GM18499 (cell line): ENCODE results near the gene KRTAP5-9.
"Not testable (repeated sequence)": the region's sequence is repeated elsewhere in the genome, so short reads cannot be mapped to it uniquely, and the experiment has no call there.

Experiments
- ATAC-seq: cut with Tn5 transposase; IDR thresholded peaks from one replicate; pipeline ENCODE4 v1.9.1; 2021; ENCODE audit warnings: moderate number of reproducible peaks; ENCODE audit not compliant: insufficient read depth, unreplicated experiment

KRTAP5-9 gene

DNA sequence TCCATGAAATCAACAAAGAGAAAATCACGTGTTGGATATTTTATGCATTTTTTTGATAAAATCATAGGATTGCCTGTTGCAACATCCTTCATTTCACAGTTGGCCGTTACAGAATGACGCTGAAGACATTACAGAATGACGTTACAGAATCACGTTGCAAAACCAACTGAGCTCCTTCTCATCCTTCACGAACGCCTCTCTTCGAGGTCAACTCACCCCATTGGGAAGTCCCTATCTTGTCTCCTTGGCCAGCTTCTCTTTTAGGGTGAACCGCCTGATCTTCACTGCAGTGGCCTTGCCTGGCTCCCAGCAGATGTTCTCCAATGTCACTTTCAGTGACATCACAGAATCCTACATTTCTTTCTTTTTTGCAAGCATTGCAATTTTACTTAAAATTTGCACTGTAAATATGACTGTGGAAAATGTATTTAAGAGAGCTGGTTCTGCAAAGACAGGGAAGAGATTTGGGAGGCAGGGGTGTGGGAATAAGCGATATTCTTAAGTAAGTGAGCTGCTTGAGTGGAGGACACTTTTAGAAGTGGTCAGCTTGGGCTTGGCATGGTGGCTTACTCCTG lies 16.1 kb upstream of the KRTAP5-9 start:
- no peak for ATAC-seq

DNA sequence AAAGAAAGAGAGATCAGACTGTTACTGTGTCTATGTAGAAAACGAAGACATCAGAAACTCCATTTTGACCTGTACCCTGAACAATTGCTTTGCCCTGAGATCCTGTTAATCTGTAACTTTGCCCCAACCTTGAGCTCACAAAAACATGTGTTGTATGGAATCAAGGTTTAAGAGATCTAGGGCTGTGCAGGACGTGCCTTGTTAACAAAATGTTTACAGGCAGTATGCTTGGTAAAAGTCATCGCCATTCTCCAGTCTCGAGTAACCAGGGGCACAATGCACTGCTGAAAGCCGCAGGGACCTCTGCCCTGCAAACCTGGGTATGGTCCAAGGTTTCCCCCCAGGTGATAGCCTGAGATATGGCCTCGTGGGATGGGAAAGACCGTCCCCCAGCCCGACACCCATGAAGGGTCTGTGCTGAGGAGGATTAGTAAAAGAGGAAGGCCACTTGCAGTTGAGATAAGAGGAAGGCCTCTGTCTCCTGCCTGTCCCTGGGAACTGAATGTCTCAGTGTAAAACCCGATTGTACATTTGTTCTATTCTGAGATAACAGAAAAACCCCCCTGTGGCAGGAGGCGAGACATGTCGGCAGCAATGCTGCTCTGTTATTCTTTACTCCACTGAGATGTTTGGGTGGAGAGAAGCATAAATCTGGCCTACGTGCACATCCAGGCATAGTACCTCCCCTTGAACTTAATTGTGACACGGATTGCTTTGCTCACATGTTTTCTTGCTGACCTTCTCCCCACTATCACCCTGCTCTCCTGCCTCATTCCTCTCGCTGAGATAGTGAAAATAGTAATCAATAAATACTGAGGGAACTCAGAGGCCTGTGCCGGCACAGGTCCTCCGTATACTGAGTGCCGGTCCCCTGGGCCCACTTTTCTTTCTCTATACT lies 13.3 kb upstream of the KRTAP5-9 start:
- not testable (repeated sequence) for ATAC-seq

DNA sequence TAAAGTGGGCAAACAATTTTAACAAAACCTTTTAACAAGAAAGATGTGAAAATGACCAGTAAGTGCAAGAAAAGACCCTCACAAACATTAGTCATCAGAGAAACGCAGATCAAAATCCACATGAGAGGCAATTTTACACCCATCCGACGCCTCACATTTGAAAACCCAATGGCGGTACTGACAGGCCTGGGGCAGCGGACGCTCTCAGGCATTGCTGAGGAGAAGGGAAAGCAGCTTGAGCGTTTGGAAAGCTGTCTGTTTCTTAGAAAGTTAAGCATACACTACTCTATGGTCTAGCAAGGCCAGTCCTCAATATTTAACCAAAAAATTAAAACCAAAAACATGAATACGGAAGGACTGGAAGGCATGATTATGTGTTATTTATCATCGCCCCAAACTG lies 12.4 kb upstream of the KRTAP5-9 start:
- no peak for ATAC-seq

DNA sequence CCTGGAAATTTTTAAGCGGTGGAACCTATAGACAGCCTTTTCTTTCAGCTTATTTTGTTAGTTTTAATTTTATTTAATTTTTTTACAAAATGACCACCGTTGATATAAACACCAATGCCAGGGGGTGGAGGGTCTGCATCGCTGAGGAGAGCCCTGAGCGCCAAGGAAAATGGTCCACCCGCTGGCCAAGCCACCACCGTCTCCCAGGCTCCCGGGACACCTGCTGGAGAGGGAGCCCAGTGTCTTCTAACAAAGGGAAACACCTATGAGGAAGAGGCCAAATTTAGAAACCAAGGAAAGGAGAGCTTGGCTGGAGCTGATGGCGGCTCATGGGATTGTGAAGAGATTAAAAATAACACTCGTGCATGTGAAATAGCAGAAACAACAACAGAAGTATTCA lies 10.7 kb upstream of the KRTAP5-9 start:
- ATAC-seq, result no peak

DNA sequence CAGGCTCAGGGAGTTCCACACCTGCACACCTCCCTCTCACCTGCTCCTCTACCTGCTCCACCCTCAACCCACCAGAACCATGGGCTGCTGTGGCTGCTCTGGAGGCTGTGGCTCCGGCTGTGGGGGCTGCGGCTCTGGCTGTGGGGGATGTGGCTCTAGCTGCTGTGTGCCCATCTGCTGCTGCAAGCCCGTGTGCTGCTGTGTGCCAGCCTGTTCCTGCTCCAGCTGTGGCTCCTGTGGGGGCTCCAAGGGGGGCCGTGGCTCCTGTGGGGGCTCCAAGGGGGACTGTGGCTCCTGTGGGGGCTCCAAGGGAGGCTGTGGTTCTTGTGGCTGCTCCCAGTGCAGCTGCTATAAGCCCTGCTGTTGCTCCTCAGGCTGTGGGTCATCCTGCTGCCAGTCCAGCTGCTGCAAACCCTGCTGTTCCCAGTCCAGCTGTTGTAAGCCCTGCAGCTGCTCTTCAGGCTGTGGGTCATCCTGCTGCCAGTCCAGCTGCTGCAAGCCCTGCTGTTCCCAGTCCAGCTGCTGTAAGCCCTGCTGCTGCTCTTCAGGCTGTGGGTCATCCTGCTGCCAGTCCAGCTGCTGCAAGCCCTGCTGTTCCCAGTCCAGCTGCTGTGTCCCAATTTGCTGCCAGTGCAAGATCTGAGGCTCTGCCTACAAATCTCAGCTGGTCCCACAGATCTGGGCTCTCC lies 10.1 kb upstream of the KRTAP5-9 start, which contains the start of gene KRTAP5-8:
TSS of gene KRTAP5-8 (plus strand) at position 49 of the 689 bp plus-strand sequence. CDS start at position 80, 31 bp downstream.
- ATAC-seq, result not testable (repeated sequence)

DNA sequence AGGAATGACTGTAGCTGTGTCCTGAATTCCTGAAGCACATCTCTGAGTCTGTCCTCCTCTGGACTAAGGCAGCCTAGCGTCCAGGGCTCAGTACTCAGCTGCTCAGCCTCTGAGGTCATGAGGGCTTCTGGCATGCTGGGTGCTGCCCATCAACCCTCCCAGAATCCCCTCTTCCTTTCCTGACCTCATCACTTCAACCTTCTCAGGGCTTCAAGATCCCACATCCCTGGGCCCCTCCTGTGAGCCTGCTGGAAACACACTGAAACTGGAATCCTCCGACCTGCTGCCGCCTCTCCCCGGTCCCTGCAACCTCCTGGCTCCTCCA lies 9.6 kb upstream of the KRTAP5-9 start:
- ATAC-seq, result no peak

DNA sequence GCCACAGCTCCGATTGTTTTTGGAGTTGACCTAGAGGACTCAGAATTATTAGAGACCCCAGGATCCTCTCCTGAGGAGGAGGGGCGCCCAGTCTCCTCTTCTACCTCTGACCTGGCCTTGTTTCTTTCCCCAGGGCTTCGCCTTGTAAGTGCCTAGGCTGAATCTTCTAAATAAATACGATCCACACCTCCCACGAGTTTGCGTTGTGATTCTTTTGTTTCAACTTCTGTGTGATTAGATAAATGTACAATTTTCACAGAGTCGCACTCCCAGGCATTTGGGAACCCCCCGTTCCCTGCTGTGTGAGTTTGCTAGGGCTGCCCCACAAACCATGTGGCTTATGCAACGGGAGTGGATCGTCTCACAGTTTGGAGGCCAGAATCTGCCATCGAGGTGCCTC lies 9.2 kb upstream of the KRTAP5-9 start:
- ATAC-seq, result no peak

DNA sequence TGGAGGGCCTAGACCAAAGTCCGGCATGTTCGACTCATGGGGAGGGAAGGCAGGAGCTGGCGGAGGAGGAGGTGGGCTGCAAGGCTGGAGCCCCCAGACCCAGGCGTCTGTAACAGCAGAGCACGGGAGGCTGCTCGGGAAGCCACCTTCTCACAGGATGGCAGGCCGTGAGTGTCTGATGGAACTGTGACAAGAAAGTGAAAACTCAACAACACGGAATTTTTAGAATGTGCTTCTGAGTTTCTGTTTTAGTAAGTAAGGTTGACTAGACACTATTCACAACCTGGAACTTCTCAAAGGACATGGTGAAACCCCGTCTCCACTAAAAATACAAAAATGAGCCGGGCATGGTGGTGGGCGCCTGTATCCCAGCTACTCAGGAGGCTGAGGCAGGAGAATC lies 8.2 kb upstream of the KRTAP5-9 start:
- not testable (repeated sequence) for ATAC-seq

DNA sequence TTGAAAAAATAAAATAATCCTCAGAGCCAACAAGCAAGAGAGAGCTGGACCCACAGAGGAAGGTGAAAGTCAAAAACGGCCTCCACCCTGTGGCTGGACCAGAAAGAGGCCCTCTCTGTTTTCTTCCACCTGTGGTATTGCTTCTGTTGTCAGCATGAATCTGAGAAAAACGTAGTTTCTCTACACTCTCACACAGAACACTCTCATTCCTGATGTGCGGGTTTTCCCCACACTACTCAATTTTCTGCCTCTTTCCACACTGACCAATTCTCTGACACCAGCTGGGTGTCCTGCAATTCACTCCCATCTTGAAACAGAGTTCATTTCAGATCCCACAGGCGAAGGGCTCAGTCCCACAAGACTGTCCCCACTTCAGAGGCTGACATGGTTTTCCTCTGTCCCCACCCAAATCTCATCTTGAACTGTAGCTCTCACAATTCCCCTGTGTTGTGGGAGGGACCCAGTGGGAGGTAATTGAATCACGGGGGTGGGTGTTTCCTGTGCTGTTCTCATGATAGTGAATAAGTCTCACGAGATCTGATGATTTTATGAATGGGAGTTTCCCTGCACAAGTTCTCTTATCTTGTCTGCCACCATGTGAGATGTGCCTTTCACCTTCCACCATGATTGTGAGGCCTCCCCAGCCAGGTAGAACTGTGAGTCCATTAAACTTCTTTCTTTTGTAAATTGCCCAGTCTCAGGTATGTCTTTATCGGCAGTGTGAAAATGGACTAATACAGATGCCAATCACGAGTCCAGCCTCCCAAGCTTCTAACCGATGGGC lies 7.5 kb upstream of the KRTAP5-9 start:
- ATAC-seq, result not testable (repeated sequence)

DNA sequence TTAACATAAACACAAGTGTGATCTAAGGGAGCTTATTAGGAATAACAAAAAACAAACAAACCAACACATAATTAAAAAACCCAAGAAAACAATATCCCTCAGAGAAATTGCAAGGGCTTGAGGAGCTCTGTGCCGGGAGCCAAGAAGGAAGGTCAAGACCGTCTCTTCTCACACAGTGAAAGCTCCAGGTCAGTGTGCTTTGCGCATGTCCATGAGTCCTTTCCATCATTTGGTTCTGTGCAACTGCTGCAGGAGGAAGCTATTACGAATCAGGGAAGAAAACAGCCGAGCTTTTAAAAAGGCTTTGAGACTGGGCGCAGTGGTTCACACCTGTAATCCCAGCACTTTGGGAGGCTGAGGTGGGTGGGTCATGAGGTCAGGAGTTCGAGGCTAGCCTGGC lies 5.8 kb upstream of the KRTAP5-9 start:
- ATAC-seq, result no peak

DNA sequence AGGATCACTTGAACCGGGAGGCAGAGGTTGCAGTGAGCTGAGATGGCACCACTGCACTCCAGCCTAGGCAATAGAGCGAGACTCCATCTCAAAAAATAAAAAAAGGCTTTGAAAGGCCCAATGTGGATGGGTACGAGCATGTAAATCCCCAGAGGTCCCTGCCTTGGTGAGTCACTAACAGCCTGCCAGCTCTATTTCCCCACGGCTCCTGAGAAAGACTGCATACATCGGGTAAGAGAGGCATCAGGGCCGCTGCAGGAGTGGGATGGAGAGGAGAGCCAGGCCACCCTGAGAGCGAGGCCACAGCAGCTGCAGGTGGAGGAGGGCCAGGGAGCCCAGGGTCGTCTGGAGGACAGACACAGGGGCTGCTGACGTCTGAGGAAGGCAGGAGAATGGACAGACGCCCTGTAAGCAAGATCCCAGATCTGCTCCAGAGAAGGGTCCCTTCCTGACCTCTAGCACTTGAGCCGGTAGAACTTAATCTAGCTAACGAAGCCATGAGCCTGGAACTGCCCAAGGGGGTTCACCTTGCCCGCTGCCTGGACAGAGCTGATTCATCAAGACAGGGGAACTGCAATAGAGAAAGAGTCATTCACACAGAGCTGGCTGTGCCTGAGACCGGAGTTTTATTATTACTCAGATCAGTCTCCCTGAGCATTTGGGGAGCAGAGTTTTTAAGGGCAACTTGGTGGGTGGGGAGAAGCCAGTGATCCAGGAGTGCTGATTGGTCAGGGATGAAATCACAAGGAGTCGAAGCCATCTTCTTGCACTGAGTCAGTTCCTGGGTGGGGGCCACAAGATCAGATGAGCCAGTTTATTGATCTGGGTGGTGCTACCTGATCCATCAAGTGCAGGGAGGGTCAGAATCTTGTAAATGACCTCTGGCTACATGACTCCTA lies 5.1 kb upstream of the KRTAP5-9 start:
- ATAC-seq, result no peak

DNA sequence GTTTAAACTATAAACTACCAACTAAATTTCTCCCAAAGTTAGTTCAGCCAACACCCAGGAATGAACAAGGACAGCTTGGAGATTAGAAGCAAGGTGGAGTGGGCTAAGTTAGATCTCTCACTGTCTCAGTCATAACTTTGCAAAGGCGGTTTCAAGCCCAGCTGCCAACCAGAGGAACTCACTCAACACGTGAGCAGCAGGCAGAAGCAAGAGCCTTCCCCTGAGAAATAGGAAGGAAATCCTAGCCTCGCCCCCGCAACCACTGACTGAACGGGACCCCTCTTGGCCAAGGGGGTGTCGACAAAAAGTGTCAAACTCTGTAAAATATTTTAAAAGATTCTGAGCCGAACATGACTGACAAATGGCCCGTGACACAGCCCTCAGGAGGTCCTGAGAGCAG lies 4.4 kb upstream of the KRTAP5-9 start:
- no peak for ATAC-seq

DNA sequence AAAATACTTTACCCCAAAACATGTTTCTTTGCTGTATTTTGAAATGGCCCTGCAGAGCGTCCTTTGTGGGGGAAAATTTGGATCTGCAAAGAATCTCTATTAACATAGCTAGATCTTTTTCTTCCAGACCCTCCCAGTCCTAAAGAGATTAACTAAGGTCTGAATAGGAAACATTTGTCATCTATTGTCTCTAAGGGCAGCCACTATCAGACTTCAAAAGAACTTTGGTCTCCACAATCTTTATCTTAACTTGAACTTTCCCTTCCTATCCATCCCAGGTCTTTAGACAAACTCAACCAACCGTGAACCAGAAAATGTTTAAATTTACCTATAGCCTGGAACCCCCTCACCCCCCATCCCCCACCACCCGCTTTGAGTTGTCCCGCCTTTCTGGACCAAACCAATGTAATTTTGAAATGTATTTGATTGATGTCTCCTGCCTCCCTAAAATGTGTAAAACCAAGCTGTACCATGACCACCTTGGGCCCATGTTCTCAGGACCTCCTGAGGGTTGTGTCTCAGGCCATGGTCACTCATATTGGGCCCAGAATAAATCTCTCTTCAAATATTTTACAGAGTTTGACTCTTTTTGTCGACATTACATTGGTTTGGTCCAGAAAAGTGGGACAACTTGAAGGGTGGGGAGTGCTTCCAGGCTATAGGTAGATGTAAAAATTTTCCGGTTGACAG lies 3.5 kb upstream of the KRTAP5-9 start:
- no peak for ATAC-seq

DNA sequence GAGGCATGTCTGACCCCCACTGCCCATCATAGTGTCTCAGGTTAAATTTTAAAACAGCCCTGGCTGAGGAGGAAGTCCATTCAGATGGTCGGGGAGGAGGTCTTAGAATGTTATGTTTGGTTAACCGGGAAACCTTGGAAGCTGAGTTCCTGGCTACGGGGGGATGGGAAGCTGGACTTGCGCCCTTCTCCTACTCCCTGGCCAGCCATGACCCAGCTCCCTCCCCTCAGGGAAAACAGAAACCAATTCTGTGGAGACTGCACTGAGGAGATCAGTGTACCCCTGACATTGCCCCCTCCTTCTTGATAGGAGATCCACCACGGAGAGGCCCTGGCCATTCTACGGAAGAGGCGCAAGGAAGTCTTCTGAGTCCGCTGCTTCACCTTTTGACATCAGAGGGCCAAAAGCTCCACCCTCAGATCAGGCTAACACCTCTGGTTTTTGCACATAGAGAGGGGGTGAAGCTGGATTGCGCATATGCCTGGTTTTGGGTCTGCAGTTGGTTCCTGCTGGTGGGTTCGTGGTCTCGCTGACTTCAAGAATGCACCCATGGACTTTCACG lies 2.7 kb upstream of the KRTAP5-9 start:
- ATAC-seq, result no peak

DNA sequence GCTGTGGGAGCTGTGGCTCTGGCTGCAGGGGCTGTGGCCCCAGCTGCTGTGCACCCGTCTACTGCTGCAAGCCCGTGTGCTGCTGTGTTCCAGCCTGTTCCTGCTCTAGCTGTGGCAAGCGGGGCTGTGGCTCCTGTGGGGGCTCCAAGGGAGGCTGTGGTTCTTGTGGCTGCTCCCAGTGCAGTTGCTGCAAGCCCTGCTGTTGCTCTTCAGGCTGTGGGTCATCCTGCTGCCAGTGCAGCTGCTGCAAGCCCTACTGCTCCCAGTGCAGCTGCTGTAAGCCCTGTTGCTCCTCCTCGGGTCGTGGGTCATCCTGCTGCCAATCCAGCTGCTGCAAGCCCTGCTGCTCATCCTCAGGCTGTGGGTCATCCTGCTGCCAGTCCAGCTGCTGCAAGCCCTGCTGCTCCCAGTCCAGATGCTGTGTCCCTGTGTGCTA lies 514 bp downstream of the KRTAP5-9 start:
- ATAC-seq, result no peak

DNA sequence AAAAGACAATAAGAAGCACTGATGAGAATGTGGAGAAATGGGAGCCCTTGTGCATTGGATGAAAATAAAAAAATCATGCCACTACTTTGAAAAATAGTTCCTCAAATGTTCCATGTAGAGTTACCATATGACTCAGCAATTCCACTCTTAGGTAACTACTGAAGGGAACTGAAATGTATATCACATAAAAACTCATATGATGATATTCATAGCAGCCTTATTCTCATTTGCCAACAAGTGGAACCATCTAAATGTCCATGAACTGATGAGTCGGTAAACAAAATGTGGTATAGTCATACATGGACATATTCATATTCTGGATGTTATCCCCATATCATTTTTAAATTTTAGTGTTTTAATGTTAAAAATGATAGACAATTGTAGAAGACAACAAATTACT lies 3.5 kb downstream of the KRTAP5-9 start:
- no peak for ATAC-seq

DNA sequence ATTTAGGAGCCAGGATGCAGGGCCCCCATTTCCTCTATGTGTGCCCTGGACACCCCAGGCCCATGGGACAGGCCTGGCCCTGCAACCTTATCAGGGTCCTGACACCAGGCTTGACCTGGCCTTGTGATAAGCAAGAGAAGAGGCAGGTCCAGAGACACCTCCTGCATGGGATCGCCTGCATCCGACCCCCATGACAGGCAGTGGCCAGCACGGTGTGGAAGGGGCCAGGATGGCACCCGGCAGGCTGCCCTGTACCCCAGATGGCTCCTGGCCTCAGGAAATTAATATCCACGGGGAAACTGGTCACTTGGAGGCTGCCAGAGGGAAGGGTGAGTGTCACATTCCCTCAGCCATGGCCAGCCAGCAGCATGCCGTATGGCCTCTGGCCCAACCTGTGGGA lies 6.8 kb downstream of the KRTAP5-9 start:
- no peak for ATAC-seq

DNA sequence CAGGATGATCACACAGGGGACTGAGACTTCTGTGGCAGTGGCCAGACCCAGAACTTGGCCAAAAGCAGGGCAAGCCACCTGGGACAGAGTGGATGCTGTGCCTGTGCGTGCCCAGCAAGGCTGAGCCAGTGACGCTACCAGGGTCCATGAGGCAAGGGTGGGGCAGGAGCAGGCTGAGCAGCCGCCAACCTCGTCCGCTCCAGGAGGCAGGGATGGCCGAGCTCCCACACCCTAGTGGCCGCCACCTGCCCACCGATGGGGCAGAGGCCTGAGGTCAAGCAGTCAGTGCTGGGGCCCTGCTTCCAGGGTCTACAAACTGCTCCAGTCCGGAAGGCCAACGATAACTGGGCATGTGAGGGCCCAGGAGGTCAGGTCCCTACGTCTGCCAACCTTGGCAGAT lies 7.3 kb downstream of the KRTAP5-9 start:
- ATAC-seq, result no peak

DNA sequence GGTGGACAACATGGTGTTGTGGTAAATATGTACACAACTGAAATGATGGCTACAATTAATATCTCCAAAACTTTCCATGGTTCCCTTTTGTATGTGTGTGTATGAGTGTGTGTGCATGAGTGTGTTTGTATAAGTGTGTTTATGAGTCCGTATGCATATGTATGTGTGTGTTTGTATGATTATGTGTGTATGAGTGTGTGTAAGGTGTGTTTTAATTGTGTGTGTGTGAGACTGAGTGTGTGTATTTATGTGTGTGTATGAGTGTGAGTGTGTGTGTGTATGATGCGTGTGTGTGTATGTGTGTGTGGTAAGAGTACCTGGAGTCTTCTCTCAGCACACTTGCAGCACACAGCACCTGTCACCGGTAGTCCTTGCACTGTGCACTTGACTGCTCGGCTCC lies 7.8 kb downstream of the KRTAP5-9 start:
- no peak for ATAC-seq
